Activated gamma-delta T cell treated with anti-CD3 and anti-CD28 coated beads, Interleukin-2, amount 50 U/mL, for 16 hours (primary cell): ENCODE data around the gene CAV3.

Source experiments
- DNase-seq: peaks from one replicate; pipeline ENCODE4 v3.0.0-alpha.2; 2020; ENCODE audit warnings: low read depth

The CAV3 gene

DNA sequence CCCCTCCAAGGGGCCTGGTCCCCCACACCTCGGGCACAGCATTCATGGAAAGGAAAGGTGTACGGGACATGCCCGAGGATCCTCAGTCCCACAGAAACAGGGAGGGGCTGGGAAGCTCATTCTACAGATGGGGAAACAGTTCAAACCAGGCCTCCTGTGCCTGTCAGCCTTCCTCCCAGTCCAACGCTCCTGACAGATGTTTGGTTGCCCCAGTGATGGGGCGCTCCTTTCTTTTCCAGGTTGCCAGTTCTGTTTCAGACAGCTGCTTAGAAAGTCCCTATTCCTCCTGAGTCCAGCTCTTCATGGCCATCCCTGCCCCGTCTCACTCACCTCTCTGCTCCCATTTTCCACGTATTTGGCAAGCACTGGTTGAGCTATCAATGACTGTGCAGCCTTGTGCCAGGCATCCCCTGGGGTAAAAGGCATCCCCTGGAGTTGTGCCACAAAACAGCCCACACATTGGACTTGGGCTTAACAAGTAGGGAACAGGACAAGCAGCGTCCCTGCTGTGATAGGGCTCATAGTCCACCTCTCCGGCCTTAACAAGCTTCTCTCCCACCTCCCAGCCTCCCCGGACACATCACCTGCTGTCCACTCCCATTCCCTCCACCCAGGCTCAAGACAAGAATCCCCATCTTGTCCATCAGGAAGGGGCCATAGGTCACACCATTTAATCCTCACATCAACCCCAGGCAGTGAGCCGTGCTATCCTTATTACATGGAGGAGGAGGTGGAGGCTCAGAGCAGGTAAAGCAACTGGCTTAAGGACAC lies 29.2 kb downstream of the CAV3 start:
- DNase-seq: no peak

DNA sequence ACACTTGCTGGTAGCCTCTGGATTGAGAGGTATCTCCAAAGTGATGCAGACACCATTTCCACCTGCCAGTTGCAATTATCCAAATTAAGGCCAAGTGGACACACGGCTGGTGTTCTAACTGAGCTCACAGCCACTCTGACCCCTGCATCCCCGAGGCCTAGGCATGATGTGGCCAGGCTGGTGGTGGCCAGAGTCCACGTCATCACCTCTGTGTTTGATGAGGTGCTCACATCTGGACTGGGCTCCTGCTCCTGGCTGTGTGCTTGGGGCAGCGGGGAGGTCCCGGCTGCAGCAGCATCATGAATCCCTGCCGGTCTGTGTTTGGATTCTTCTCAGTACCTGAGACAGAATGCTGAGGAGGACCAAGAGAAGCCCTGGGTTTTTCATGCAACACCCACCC lies 30.9 kb downstream of the CAV3 start:
- no peak for DNase-seq

DNA sequence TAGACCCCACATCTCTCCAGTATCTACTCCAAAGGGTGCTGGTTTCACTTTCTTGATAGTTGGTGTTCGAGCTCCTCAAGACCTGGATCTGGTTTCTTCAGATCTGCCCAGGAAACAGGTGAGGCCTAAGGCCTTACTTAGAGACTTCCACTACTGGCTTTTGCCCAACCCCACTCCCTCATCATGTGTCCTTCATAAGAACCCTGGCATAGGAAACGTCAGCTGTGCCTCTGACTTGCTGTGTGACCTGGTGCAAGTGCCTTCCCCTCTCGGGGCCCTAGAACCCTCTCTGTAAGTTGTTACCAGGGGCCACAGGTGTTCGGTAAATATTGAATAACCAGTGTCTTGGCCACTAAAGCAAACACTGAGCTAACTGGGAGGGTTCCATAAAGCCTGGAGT lies 31.9 kb downstream of the CAV3 start:
- DNase-seq: no peak

DNA sequence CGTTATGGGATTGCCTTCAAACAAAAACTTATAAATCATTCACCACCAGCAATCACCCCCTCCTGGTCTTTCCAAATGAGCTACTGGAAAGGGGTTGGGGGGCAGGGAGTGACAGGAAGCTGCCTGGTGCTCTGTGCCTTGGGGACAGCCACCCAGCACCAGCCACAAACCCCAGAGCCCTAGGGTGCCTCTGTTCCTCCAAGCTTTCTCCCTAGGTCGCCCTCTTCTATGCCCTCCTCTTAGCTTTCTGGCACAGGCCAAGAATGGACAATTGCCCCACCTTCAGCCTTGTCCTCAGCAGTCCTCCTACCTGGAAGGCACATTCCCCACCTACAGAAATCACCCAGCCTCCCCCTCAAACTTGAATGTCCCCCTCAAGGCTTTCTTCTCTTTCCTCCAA lies 32.5 kb downstream of the CAV3 start:
- DNase-seq: no peak

DNA sequence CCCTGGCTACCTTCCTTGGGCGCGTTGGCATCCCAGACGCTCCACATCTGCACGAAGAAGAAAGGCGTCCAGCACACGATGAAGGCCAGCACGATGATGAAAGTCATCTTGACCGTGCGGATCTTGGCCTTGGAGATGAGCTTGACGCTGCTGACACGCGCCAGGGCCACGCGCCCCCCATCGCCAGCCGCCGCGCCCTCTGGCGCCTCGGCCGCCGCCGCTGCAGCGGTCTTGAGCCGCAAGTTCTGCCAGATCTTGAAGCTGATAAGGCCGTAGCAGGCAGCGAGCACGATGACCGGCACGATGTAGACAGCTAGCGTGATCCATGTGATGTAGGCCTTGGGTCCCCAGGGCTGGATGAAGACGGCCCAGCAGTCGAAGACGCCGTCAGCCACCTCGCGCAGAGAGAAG lies 33.7 kb downstream of the CAV3 start:
- no peak for DNase-seq

DNA sequence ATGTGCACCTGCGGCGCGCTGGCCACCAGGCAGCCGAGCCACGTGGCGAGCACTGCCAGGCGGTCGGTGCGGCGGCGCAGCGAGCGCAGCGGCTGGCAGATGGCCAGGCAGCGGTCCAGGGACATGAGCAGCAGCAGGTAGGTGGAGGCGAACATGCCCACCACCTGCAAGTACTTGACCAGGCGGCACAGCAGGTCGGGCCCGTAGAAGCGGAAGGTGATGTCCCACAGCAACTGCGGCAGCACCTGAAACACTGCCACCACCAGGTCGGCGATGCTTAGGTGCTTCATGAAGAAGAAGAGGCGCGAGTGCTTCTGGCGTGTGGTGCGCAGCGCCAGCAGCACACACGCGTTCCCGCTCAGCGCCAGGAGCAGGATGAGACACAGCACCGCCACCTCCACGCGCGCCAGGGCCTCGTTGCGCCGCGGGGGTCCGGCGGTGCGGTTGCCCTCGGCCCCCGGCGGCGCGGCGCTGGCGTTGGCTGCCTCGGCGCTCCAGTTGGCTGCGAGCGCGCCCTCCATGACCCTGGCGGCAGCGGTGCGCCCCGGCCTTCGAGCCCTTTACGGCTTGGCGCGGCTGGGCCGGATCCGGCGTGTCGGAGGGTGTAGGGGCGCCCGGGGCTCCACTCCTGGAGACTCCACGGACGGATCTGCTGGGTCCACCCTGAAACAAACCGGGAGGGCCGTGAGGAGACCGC lies 34.2 kb downstream of the CAV3 start:
- DNase-seq: no peak

DNA sequence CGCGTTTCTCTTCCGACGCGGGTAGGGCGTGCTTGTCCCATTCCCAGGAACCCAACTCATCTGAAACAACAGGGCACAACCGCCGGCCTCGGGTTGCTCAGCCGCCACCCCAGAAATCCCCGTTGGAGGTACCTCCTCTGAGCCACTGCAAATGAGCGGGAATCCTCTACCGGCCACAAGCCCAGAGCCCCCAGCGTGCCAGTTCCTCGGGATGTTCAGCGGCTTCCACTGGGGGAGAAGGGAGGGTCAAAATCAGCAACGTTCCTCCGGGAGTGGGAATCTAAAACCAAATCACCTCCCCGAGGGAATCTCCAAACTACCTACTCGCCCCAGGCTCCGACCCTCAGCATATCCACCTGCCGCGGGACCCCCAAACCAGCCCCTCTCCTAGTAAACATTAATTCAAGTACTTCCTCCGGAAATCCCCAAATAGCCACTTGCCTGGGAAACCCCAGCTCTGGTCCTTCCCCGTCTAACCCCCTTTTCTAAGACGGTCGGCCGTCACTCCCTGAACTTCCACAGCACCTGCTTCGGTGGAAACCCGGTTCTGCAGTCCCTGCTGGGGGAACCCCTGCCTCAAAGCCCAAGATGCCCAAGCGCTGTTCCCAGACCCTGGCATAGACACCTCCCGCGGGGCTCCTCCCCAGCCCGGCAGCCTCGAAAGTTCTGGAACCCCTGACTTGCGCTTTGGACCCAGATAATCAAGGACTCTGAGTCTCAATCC lies 34.9 kb downstream of the CAV3 start:
- no peak for DNase-seq

DNA sequence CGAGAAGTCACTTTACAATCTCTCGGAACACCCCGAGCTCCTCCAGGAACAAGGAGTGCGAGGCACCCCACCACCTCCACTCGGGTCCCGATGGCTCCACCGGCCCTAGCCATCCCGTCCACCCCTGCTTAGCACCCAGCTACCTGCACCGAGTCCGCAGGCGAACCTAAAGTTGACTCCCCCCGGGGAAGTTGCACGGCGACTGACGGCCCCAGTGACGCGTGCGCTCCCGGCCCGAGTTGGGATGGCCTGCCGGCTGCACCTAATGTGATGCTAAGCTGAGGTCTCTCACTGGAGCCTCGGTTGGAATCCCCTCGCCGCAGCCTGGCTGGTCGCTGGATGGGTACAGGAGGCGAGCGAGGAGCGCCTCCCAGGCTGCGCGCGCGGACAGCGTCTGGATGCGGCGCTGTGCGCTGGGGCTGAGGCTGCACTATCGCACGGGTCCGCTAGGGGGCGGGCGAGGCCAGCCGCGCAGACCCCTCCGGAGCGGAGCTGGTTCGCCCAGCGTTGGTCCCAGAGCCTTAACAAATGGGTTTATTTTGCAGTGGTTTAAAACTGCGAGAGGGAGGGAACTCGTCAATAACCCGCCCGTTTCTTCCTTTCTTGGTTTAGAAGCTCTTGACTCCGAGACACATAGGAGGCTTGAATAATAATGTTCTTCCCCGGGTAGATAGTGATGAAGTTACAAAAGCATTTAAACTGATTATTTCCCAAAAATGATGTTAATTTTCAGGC lies 35.7 kb downstream of the CAV3 start, which contains the start of gene OXTR:
OXTR (minus strand) TSS at position 526 of the 735 bp plus-strand sequence. CDS start 1,426 bp downstream, outside the sequence.
- peak; percentile 15 for DNase-seq

DNA sequence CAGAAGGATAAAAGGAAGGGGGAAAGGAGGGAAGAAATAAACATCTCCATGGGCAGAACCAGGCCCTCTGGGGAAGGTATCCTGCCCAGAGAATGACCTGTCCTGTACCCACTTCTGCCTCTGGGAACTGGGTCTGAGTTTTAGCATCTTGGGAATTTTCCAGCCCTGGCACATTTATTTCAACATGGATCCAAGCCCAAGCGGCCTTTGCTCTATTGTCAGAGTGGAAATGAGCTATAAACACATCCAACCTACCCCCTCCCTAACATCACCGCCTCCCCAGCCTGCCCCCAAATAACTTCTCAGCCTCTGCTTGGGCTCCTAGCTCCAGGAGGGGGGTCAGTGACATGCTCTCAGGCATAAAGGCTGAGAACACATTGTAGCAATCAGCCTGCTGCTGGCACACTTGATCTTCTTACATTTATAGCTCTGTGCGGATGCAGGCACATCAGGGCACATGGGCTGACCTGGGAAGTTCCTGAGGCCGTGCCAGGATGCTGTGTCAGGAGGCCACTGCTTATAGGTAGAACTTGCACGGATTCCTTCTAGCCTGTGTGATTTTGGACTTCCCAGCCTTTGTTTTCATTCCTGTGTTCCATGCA lies 40.4 kb downstream of the CAV3 start:
- DNase-seq: no peak

DNA sequence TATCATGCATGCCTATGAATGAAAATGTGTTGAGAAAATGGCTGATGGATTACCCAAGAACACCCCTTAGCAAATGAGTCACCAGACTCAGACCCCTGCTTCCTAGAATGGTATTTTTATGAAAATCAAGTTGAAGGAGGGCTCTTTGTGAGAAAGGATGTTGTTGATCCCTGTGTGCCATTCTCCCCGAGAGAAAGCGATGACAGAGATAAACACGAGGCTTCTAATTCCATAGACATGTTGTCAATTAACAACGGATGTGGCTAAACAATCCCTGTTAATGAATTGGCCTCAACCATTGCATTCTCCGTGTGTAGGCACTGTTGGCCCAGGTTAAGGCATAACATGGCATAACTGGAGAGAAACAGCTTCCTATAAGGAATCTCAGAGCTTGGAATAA lies 41.6 kb downstream of the CAV3 start:
- DNase-seq: no peak

DNA sequence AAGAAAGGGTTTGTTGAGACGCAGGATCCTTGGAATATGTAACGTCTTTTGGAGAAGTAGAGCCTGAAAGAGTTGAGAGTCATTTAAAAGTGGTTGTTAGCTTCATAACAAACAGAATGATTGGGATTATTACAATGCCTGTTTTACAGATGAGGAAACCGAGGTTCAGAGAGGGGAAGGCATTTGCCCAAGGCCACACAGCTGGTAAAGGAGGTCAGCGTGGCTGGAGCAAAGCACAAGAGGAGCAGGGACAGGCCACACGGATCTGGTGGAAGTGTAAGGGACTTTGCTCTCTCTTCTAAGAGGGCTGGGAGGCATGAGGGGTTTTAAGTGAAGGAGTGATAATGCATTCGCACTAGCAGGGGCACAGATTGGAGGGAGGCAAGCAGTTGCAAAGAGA lies 42.0 kb downstream of the CAV3 start:
- no peak for DNase-seq

DNA sequence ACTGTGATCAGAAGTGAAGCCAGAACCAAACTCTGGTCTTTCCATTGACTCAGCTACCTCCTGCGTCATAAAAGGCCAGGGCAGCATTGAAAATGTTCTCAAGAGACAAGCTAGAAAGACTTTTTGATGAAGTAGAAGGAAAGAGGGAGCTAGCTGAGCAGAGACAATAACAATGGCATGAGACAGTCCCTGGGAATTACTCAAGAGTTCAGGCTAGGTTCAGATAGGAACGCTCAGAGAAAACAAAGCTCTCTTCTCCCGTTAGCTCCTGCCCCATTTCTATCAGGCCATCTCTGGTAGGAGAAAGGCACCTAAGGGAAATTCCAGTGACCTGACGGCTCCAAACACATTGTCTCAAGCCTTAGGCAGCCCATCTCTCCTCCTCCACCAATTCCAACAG lies 42.8 kb downstream of the CAV3 start:
- no peak for DNase-seq

DNA sequence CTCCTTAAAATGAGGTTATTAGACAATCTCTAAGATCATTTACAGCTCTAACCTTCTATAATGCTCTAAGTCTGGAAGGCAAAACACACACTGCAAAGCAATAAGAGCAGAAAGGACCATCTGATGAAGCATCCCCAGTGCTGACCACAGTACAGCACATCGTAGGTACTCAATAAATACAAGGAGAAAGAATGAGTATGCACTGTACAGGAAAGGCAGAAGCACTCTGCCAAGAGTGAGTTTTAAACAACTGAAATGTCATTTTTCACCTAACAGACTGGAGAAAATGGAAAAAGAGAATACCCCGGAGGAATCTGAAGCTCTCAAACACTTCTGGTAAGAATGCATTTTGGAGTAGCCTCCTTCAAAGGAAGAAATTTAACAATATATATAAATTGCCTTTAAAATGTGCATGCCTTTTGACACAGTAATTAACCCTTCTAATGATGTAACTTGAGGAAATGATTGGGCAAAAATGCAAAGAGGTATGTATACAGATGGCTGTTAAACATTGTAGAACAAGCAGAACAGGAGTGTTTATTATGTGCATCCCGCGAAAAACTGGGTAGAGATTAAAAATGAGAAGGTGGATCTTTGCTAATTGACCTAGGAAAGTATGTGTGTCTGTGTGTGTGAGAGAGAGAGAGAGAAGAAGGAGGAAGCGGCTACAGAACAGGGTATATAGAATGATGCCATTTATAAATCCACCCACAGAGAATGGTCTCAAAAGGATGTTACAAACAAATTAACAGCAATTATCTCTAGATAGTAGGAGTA lies 43.8 kb downstream of the CAV3 start:
- DNase-seq: no peak

DNA sequence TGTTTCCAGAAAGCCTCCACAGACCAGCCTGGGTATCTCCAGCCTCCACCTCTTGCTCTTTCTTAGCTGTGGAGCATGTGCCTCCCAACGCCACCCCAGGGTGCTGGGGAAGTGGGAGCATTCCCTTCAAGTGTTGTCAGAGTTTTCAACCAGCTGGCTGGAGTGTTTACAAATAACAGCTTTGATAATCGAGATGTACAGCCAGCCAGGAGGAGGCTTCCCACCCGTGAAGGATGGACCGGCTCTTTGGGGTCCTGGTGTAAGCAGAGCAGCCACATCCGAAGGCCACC lies 44.3 kb downstream of the CAV3 start:
- no peak for DNase-seq

DNA sequence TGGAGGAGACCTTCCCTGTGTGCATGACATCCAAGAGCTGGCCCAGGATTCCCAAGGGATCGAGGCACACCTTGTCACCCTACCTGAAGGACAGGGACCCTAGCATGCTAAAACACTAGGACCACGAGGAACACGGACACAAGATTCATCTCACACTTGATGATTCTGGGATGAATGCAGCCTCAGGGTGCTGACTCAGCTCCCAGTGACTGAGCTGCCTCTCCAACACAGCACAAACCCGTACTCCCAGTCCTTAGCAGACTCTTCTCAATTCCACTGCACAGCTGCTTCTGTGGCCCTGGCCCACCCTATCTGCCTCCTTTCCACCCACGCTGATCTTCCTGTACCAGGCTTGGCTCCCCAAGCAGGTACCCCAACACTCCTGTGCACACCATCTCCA lies 44.9 kb downstream of the CAV3 start:
- no peak for DNase-seq

DNA sequence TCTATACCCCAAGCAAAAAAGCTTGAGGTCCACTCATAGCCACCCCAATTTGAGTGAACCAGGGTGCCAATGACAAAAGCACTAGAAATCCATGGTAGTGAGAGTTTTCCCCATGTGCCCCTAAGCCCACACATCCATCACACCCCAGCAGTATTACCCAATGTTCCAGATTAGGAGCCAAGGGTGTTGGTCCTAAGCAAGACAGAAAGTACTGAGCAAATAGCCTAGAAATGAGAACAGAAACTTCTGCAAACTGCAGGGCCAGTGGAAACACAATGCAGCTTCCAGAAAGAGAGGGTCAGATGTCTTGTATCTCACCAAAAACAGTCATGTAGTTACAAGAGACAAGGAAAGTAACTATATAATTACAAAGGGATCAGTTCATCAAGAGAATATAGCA lies 46.7 kb downstream of the CAV3 start:
- DNase-seq: no peak

DNA sequence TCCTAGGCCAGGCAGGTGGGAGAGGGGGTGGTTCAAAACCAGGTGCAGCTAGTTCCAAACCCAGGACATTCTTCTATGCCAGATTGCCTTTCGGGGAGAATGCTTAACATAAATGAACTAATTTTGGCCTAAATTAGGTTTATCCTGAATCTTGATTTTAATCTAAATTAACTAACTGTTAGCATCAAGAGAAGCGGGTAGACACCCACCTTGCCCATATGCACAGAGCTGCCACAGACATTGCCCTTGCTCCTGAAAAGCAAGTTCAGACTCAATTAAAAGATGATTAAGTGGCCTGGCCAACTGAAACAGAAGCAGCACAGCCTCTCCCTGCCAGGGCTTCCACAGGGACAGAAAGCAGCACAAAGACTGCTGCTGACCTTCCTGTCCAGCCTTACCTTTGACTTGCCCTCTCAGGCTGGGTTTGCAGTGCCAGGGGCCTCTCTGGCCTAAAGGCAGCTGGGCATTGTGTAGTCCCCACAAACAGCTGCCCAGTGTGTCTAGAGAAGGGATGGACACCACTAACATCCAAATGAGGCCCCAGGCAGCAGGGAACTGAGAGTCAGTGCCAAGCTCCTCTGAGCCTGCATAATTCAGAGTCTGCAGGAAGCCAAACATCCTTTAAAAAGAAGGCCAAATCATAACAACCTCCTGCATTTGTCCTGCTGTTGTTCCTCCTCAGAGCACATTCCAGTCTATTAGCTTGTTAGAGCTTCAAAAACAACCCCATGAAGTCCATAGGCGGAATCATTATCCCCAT lies 51.3 kb downstream of the CAV3 start:
- DNase-seq: no peak

DNA sequence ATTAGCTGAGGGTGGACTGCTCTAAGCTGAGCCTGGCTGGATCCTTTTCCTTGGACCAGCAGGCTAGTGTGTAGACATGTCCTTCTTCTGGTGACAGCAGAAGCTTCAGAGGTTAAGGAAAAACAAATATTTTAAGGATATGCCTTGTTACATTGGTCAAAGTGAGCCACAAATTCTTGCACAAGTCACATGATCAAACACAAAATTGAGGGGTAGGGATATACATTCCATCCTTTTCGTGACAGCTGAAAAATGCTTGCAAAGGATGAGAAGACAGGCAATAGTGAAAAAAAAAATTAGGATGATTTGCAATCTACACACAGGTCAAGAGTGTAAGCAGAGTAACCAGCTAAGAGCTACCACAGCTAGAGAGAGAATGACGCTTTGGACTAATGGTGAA lies 56.9 kb downstream of the CAV3 start:
- DNase-seq: no peak

DNA sequence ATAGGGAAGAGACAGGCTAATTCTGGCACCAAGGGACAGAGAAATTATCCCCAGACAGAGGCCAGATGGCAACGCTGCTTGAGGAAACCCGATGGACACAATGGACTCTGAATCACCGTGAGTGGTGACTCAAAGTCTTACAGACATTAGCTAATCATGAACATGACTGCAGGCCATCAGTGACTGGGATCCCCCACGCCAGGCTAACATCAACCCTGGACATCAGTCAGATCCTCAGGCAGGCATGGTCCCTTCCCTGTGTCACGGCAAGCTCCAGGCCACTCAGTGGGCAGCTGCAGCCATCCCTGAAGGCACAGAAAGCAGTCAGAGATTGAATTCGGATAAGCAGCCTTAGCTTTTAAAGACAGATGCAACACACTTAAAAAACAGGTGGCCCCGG lies 59.6 kb downstream of the CAV3 start:
- DNase-seq: no peak

DNA sequence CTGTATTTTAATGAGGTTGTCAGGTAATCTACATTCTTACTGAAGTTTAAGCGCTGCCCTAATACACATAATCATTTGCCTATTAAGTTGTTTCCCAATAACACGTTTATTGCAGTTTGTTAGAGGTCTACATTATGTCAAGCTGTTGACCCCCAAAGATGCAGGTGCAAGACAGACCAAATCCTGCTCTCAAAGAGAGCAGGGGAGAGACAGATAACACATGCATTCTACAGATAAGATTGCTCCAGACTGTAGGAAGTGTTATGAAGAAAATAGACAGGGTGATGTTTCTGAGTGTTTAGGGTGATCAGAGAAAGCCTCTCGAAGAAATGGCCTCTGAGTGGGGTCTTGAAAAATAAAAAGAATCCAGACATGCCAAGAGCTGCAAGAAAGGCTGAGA lies 60.6 kb downstream of the CAV3 start:
- no peak for DNase-seq
